GM12865 (cell line): ENCODE data around the gene CCL16.

Source experiments
- DNase-seq: peaks from one replicate; pipeline ENCODE4 v3.0.0; 2010; ENCODE audit warnings: low read depth
- H3K4me3 ChIP-seq: 2 replicates; pipeline ENCODE4 v1.5.1; 2011; ENCODE audit warnings: mild to moderate bottlenecking, low read depth, low read length, control low read depth
- TF ChIP-seq, protein P1 (sequence below): IDR thresholded peaks from 2 replicates; pipeline ENCODE4 v1.5.1; 2011; ENCODE audit warnings: low read length, control low read depth, low read depth, inconsistent platforms; ENCODE audit not compliant: insufficient read depth; ENCODE audit errors: missing control alignments

Gene CCL16

DNA sequence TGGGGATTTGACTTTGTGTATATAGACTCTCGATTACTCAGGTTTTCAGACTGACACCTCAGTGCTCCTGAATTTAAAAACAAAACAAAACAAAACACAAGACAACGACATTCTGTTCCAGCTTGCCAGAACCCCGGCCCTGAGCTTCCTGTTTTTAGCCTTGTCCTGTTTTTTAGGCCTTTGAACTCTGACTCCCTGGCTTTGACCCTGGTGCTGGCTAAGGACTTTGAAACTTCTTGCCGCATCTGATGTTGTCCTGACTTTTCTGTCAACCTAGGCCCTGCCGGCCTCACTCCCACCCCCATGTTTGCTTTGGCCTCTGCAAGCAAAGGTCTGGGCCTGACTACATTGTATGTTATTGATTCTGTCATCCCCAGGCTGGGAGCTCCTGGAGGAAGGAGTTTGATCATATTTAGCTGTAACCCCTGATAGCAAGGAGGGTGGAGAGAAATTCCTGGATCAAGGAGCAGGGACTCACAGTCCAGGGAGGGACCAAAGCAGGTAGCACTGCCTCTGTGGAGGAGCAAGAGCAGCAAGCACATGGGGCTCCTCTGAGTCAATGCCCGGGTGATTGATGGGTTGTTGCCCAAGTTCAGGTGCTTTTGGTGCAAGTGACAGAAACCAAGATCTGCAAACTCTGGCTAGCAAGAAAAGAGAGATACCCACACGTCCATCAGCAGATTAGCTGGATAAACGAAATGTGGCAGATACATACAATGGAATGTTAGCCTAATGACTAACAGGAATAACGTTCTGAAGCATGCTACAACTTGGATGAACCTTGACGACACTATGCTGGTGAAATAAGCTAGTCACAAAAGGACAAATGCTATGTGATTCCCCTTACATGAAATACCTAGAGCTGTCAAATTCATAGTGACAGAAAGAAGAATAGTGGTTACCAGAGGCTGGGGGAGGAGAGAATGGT is 7.7 kb downstream of the CCL16 start:
- TF ChIP-seq, protein P1, sequence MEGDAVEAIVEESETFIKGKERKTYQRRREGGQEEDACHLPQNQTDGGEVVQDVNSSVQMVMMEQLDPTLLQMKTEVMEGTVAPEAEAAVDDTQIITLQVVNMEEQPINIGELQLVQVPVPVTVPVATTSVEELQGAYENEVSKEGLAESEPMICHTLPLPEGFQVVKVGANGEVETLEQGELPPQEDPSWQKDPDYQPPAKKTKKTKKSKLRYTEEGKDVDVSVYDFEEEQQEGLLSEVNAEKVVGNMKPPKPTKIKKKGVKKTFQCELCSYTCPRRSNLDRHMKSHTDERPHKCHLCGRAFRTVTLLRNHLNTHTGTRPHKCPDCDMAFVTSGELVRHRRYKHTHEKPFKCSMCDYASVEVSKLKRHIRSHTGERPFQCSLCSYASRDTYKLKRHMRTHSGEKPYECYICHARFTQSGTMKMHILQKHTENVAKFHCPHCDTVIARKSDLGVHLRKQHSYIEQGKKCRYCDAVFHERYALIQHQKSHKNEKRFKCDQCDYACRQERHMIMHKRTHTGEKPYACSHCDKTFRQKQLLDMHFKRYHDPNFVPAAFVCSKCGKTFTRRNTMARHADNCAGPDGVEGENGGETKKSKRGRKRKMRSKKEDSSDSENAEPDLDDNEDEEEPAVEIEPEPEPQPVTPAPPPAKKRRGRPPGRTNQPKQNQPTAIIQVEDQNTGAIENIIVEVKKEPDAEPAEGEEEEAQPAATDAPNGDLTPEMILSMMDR: no peak
- H3K4me3 ChIP-seq: no peak overlapping the region
- no peak for DNase-seq

DNA sequence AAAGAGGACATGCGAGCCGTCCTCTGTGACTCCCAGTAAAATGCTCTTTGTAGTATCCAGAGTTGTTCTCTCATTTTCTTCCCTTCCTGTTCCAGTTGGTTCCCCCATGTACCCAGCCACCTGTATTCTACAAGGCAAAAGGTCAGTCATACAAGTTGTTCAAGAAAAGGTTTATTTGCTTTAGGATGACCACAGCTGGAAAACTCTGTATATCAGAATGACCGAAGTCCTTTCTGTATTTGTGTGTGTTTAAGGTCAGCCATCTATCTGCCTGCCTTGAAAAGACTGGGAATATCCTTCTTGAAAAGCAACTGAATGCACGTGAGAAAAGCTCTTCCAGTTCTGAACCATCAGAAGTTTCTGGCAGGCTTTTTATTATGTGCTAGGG is 8.4 kb downstream of the CCL16 start:
- H3K4me3 ChIP-seq: no peak overlapping the region
- DNase-seq: no peak
- TF ChIP-seq, protein P1: no peak

DNA sequence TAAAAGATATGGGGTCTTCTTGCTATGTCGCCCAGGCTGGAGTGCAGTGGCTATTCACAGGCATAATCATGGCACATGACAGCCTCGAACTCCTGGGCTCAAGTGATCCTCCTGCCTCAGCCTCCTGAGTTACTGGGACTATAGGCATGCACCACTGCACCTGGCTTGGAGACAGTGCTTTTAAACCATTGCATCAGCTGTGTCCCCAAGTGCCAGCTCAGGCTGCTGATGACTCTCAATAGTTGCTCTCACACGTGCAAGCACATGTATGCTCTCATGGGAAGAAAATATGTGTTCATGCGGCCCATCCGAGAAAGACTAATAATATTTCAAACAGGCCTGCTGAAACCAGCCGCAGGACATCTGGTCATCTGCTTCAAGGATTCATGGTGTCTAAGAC is 8.8 kb downstream of the CCL16 start:
- no peak overlapping the region for H3K4me3 ChIP-seq
- TF ChIP-seq, protein P1: no peak
- no peak for DNase-seq

DNA sequence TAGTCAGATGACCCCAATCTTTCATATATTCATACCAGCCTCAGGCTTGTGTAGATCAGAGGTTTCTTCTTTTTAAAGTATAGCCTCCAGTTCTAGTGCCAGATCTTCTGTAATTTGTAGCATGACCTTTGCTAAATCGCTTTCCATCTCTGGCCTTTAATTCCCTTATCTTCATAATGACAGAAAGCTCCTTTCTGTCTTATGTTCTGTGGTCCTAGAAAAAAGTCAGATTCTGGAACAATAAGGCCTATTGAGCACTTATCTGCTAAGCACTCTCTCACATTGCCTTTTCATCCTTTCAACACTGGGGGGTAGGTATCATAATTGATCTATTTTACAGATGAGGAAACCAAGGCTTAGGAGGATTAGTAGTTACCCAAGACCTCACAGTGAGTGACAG is 9.2 kb downstream of the CCL16 start:
- DNase-seq: no peak

DNA sequence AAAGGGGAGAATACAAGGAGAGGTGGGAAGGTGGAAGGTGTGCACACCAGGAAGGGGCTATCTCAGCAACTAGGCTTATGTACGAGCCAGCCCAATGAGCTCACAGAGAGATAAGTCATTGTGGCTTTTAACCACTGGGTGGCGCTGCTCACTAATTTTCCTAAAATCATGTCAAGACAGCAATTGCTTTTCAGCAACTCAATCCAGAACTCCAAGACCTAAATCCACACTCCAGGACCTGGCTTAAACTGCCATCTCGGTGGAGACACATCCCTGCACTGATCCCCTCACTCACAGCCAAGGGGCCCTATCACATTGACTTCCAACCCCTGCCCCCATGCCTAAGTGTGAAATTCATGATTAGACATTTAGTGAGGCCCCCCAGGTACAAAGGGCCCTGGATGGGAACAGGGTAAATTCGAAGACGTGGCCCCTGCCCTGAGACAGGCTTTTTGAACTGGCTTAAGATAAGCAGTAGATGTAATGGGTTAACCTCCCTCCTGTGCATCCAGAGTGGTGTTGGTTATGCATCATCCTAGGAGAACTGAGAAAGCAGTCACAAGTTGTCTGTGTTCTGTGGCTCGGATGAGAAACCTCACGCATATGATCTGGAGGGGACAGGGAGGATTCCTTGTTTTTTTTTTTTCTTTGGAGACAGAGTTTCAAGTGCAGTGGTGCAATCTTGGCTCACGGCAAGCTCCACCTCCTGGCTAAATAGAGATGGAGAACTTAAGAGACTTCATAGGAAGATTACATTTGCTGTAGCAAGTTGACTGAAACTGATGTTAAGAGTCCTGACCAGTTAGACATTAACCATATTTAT is 11.5 kb downstream of the CCL16 start:
- H3K4me3 ChIP-seq: no peak overlapping the region
- peak; percentile 85 for DNase-seq
- TF ChIP-seq, protein P1: peak; percentile 80

More for the DNA sequence above, 9.2 kb downstream of the CCL16 start:
- TF ChIP-seq, protein P1: no peak
- no peak overlapping the region for H3K4me3 ChIP-seq

DNA sequence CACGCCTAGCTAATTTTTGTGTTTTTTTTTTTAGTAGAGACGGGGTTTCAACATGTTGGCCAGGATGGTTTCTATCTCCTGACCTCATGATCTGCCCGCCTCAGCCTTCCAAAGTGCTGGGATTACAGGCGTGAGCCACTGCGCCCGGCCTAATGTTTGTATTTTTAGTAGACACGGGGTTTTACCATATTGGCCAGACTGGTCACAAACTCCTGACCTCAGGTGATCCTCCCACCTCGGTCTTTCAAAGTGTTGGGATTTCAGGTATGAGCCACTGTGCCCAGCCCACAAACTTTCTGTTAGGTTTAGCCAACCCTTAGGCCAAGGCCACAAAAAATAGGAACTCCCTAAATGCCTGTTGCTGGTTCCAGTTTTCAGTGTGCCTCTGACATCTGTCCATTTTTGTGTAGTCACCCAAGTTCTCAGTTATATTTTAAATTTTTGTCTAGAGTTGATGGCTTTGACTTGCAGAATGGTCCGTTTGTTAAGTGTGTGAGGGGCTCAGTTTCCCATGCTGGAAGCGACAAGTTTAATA is 12.7 kb downstream of the CCL16 start:
- TF ChIP-seq, protein P1: no peak
- DNase-seq: no peak
- no peak overlapping the region for H3K4me3 ChIP-seq
